ENCODE measurements around the gene HSPG2. TPM values are rescaled to one million over a fixed set of nuclear protein-coding genes. Genes with fewer than 3 reads are reported as not detected.
"Not testable (repeated sequence)": the region's sequence is repeated elsewhere in the genome, so short reads cannot be mapped to it uniquely, and the experiment has no call there.

The HSPG2 gene
- polyA plus RNA-seq, 1 donor: 350 TPM

DNA sequence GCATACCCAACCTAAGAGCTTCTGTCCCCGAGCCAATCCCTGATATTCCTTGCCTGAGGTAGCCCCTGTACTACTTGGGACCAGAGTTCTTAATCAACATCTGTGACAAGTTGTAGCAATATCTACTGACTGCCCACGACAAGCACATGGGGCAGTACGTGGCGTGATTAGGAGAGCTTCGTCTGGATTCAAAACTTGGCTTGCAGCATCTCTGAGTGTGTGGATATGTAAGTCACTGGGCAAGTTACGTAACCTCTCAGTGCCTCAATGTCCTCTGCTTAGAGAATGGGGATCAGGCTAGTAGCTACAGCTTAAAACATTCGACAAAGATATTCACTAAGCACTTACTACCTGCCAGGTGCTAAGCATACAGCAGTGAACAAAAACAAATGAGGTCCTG is 5.0 kb downstream of the HSPG2 start:
- DNase-seq: no peak

DNA sequence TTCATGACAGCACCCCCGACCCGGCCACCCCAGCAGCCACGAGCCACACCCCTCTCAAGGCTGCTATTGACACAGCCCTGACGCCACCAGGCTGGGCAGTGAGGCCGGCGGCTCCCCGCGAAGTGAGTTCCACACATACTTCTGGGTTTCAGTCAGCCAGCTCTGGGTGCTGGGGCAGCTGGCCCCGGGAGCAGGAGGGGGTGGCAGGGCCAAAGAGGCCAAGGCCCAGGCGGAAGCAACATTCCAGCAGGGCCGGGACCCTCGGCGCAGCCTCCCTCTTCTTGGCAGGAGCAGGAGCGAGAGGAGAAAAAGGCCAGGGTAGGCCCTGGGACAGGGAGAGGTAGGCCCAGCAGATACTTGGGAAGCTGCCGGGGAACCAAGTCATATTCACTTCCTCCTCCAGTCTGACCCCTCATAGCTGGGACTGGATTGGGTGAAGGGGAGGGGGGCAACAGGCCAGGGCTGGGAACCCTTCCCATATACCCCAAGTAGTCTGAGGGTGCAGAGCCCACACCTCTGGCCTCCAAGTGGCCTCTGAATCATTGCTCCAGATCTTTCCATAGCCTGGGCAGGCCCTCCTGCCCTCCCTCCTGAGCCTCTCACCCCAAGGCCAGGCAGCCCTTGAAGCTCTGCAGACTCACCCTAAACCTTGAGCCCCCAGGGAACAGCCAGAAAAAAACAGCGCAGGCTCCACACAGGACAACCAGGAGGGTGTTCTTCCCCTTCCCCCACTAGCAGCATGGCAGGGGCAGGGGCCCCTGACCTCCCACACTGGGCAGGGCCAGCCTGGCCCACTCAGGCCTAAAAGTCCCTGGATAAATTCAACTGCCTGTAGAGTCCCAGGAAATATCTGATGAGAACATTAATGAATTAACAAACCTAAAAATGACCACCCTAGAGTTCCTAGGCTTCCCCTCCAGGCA is 5.7 kb downstream of the HSPG2 start:
- no peak for DNase-seq

GRCh38 chr1:21930629-21931170 is 6.4 kb downstream of the HSPG2 start:
- DNase-seq: no peak

- DNase-seq: no peak
Observed at GRCh38 chr1:21930080-21930571, 7.0 kb downstream of the HSPG2 start.

GRCh38 chr1:21927533-21928237 is 9.4 kb downstream of the HSPG2 start:
- peak; percentile 70 for DNase-seq

- no peak for DNase-seq
Observed at GRCh38 chr1:21926814-21927532, 10.1 kb downstream of the HSPG2 start.

GRCh38 chr1:21926065-21926464 is 11.0 kb downstream of the HSPG2 start:
- no peak for DNase-seq

- DNase-seq: no peak
Observed at GRCh38 chr1:21925334-21925940, 11.7 kb downstream of the HSPG2 start.

DNA sequence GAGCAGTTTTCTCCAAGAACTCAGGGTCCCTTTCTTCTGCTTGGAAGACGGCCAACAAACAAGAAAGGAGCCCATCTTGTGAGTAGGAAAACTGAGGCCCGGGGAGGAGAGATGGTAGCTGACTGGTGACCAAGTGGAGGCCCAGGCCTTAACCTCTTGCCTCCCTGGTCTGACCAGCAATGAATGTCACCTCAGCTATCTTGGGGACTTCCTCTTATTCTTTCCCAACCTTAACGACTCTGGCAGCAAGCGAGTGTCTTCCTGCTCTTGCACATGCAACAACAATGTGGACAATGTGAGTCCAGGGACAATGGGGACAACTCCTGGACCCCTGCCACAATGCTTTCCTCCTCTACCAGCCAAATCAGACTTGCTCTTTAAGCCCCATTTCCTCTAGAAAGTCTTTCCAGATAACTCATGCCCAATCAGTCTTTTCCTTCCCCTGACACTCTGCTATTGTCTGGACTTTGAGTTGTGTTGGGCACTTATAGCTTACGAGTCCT is 12.6 kb downstream of the HSPG2 start:
- DNase-seq: no peak

- DNase-seq: no peak
Observed at GRCh38 chr1:21922090-21923013, 14.8 kb downstream of the HSPG2 start.

DNA sequence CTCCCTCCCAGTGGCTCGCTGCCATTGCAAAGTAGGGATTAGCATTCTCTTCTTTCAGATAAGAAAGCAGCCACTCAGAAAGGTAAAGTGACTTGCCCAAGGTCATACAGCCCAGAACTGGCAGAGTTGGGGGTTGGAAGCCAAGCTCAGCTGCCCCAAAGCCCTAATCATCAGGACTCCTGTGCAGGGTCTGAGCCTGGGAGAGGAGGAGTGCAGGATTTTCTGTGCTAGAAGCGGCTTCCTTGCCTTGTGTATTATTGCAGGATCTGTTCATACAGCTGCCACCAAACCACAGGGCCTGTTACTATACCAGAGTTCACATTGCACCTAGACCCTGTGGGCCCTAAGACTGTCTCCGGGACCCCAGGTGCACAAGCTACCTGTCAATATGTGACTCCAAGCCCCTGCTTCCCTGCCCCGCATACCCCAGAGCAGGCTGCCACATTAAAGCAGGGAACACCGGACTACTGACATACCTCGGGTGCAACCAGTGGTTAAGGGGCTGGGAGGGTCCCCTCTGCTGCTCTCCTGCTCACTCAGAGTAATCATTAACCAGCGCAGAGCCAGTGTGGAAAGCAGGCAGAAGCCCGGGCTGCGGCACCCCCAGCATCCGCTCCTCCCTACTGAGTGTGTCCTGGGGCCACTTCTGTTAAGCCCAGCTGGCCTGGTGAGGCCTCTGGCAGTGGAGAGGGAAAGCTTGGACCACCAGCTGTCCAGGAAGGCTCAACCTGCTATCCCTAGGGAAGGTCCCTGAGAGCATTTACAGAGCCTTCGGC is 15.8 kb downstream of the HSPG2 start:
- no peak for DNase-seq

GRCh38 chr1:21919520-21919919 is 17.6 kb downstream of the HSPG2 start:
- no peak for DNase-seq

GRCh38 chr1:21917239-21917631 is 19.9 kb downstream of the HSPG2 start:
- DNase-seq: not testable (repeated sequence)

DNA sequence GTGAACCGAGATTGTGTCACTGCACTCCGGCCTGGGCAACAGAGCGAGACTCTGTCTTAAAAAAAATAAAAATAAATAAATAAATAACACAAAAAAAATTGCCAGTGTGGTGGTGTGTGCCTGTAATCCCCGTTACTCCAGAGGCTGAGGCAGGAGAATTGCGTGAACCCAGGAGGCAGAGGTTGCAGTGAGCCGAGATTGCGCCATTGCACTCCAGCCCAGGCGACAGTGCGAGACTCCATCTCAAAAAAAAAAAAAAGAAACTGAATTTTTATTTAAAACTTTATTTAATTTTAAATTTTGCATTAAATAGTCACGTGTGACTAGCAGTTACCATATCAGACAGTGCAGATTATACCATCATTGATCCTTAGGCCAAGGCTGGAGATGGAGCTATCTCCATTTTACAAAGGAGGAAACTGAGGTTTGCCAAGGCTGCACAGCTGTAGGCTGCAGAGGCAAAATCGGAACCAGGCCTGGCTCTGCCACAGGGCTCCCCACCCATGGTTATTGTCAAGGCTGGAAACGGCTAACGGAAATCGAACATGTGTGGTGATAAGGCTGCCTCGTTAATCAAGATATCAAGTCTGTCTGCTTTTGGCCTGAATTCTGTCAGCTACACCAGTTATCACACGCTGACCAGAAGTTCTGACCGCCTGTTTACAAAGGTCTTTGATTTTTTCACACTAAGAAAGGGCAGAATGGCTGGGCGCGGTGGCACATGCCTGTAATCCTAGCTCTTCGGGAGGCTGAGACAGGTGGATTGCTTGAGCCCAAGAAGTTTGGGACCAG is 20.5 kb downstream of the HSPG2 start:
- no peak for DNase-seq

DNA sequence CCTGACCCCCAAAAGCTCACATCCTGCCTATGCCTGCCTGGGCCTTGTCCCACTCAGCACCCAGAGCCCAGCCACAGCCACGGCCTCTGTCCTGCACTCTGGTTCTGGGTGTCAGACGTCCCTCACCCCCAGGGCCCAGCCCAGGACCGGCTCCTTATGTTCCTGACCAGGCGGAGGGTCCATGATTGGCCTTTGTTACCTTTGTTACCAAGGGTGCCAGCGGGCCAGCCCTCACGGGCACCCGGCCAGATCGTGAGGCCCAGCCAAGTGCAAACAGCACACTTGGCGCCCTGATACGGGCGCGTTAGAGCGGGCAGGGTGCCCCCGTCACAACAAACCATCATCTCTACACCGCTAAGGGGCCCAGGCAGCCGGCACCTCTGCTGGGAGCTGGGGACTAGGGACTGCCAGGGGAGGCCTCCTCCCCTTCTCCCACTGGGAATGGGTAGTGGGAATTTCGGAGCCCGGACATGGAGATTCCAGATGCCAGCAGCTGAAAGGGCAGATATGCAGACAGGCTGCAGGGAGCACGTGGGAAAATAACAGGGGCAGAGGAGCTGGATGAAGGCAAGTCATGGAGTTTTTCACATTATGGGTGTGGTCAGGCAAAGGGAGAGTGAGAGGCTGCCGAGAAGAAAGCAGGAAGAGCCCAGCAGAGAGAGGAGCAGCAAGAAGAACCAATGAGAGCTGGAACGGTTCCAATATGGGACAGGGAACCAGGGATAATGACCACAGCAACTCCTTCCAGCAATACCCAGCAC is 22.1 kb downstream of the HSPG2 start:
- no peak for DNase-seq

- no peak for DNase-seq
Observed at GRCh38 chr1:21914450-21914849, 22.7 kb downstream of the HSPG2 start.

DNA sequence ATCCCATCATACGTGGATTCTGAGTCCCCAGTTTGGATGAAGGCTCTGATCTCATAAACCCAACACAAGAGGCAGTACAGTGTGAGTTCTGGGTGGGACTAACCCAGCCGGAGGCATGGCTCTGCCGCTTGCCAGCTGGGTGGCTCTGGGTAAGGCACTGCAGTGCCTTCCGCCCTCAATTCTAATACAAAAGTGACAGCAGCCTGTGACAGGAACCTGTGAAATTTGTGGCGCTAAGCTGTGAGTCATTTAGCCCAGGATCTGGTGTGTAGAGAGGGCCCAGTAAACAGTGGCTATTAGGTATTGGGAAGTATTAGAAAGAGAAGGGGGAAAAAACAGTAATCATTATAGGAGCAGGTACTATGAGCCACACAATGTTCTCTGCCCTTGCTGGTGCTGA is 23.3 kb downstream of the HSPG2 start:
- DNase-seq: no peak

- no peak for DNase-seq
Observed at GRCh38 chr1:21913258-21913657, 23.9 kb downstream of the HSPG2 start.
